HepG2 (cell line): ENCODE data around the gene SNX10.

Experiments
- CBX1 ChIP-seq: IDR thresholded peaks from one replicate; pipeline ENCODE4 v1.6.1; 2016; ENCODE audit warnings: antibody characterized with exemption, low read depth
- CEBPG ChIP-seq: IDR thresholded peaks from 2 replicates; pipeline ENCODE4 v1.6.1; 2016
- ONECUT2 ChIP-seq: sonication (generic); formaldehyde crosslinking; IDR thresholded peaks from 2 replicates; pipeline ENCODE4 v1.4.0; 2020; ENCODE audit warnings: missing genetic modification reagents
- POLR2A ChIP-seq, 2 experiments: IDR thresholded peaks; 2 replicates each; pipeline ENCODE4 v1.6.1; 2011; ENCODE audit warnings: low read depth in 2 of 2, low read length in 2 of 2, mild to moderate bottlenecking in 1 of 2, moderate library complexity in 1 of 2; ENCODE audit not compliant: insufficient read depth in 1 of 2
- ZNF263 ChIP-seq: sonication (generic); formaldehyde crosslinking; IDR thresholded peaks from 2 replicates; pipeline ENCODE4 v1.4.0; 2020; ENCODE audit warnings: missing genetic modification reagents
- ZNF512 ChIP-seq: sonication (generic); formaldehyde crosslinking; IDR thresholded peaks from 2 replicates; pipeline ENCODE4 v1.4.0; 2020; ENCODE audit warnings: mild to moderate bottlenecking, missing genetic modification reagents
- ZNF639 ChIP-seq: conservative IDR thresholded peaks from 2 replicates; pipeline ENCODE4 v1.6.1; 2018; ENCODE audit warnings: missing genetic modification reagents
- TF ChIP-seq, protein P1 (sequence below): IDR thresholded peaks from 2 replicates; pipeline ENCODE4 v1.6.1; 2018; ENCODE audit warnings: missing genetic modification reagents, mild to moderate bottlenecking, missing compliant biosample characterization
- TF ChIP-seq, protein P2 (sequence below): sonication (generic); formaldehyde crosslinking; IDR thresholded peaks from 2 replicates; pipeline ENCODE4 v1.8.1; 2022; ENCODE audit warnings: mild to moderate bottlenecking, missing genetic modification reagents
- TF ChIP-seq, protein P3 (sequence below): IDR thresholded peaks from 2 replicates; pipeline ENCODE4 v1.6.1; 2012; ENCODE audit warnings: inconsistent platforms

- TF ChIP-seq, protein P1, sequence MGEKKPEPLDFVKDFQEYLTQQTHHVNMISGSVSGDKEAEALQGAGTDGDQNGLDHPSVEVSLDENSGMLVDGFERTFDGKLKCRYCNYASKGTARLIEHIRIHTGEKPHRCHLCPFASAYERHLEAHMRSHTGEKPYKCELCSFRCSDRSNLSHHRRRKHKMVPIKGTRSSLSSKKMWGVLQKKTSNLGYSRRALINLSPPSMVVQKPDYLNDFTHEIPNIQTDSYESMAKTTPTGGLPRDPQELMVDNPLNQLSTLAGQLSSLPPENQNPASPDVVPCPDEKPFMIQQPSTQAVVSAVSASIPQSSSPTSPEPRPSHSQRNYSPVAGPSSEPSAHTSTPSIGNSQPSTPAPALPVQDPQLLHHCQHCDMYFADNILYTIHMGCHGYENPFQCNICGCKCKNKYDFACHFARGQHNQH (CRISPR knock-in tag) = no peak
- TF ChIP-seq, protein P2, sequence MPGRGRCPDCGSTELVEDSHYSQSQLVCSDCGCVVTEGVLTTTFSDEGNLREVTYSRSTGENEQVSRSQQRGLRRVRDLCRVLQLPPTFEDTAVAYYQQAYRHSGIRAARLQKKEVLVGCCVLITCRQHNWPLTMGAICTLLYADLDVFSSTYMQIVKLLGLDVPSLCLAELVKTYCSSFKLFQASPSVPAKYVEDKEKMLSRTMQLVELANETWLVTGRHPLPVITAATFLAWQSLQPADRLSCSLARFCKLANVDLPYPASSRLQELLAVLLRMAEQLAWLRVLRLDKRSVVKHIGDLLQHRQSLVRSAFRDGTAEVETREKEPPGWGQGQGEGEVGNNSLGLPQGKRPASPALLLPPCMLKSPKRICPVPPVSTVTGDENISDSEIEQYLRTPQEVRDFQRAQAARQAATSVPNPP = no peak
- no peak for TF ChIP-seq CBX1
- no peak for TF ChIP-seq ZNF263 (CRISPR knock-in tag)
- TF ChIP-seq POLR2A (IDR thresholded peaks at IDR 0.05; ENCODE audit: insufficient read depth in 1 of 2, low read depth in 2 of 2, low read length in 2 of 2) = no peak
- TF ChIP-seq, protein P3, sequence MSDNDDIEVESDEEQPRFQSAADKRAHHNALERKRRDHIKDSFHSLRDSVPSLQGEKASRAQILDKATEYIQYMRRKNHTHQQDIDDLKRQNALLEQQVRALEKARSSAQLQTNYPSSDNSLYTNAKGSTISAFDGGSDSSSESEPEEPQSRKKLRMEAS = no peak
- TF ChIP-seq ZNF512 (CRISPR knock-in tag) = no peak
- TF ChIP-seq CEBPG (CRISPR knock-in tag) = no peak
- no peak for TF ChIP-seq ONECUT2
- TF ChIP-seq ZNF639 (CRISPR knock-in tag) = no peak
These were observed 11.6 kb upstream of the SNX10 start for GRCh38 chr7:26280097-26280496.
